HUDEP-2 (cell line): ENCODE data around the gene NFATC1.

Experiments
- DNase-seq, 76 experiments: peaks; one replicate each; lab custom pipeline; 2025; ENCODE audit not compliant: unreplicated experiment in 76 of 76; lab: John Stamatoyannopoulos, UW

NFATC1 gene

GRCh38 chr18:79542876-79543750, 147.4 kb downstream of the NFATC1 start:
- no peak for DNase-seq

DNA sequence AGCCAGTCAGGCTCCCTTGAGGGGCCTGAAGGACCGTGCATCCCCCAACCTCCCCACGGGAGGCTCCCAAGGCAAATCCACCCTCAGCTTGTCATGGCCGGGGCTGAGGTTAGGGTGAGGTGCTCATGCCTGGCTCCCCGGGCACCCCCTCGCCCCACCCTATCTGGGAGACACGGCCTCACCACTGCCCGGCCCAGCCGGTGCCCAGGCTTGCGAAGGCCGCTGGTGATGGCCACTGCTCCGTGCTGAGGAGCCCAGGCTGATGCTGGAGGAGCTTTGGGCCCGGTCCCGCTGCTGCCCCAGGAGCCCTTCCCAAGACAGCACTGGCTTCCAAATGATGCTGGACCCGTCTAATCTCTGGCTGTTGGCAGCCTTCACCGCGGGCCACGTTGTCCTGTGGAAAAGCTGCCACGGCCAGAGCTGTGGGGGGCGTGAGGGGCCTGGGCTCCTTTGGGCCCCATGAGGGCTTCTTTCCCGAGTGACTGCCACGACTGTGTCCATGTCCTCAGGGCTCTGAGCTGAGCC, 148.2 kb downstream of the NFATC1 start:
- DNase-seq: no peak

GRCh38 chr18:79544386-79544963, 148.7 kb downstream of the NFATC1 start:
- DNase-seq: no peak

DNA sequence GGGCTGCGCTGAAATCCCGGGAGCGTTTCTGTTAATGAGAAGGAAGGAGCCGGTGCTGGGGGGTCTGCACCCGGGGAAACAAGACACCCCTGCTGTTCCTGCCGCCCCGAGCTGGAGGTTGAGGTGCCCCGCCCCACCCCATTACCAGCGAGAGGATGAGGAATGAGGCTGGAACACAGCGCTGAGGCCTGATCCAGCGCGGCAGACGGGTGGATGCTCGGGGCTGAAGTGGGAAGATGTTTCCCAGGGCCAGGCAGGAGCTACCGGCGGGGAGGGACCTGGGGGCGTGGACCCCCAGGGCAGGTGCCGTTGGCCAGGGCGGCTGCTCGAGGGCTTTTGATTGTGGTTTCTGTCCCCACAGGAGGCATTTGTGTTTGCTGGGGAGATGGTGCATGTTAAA, 149.5 kb downstream of the NFATC1 start:
- DNase-seq: no peak

DNA sequence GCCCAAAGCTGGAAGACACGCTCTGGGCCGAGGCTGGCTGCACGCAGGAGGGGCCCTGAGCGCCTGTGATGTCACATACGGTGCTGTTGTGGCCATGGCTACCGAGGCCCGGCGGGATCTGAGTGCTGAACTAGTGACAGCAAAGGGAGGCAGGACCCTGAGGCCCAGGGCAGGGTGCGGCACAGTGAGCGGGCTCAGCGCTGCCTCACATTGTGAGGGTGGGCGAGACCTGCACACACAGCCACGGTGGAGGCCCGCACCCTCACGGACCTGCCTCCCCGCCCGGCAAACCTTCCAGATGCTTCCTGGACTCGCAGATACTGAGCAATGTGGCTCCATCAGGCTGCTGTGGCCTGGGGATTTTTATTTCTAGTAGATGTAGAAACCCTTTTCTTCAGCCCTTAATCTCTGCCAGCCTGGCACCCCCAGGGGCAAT, 150.0 kb downstream of the NFATC1 start:
- DNase-seq: no peak

- DNase-seq: no peak
Measured at GRCh38 chr18:79546781-79547272, 151.1 kb downstream of the NFATC1 start.

- no peak for DNase-seq
Measured at GRCh38 chr18:79547413-79548076, 151.8 kb downstream of the NFATC1 start.

GRCh38 chr18:79548077-79548450, 152.3 kb downstream of the NFATC1 start:
- DNase-seq: no peak

- no peak for DNase-seq
Measured at GRCh38 chr18:79548621-79548985, 152.9 kb downstream of the NFATC1 start.

DNA sequence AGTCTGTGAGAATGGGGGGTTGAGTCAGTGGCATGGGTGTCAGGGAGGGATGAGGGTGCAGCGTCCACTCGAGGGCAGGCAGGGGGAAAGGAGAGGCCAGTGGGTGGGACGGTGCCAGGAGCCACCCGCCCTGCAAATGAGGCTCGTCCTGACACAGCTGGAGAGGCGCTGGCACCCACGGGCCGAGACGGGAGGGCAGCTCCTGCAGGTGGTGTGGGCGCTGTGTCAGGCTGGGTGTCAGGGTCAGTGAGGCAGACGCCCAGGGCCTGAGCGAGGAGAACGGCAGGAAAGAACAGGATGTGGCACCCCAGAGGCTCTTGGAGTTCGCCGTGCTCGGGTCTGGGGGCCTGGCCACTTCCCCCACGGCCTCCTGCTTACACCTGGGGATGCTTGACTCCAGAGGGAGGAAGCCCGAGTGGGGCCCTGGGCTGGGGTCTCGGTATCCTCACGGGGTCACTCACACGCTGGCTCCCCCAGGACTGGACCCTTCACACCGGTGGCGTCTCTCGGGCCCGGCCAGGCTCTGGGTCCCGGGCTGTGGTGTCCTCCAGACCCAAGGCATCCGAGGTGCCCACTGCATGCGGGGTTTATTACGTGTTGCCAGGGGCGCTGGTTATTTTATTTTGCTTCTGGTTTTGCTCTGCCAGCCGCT, 153.4 kb downstream of the NFATC1 start:
- DNase-seq: no peak

DNA sequence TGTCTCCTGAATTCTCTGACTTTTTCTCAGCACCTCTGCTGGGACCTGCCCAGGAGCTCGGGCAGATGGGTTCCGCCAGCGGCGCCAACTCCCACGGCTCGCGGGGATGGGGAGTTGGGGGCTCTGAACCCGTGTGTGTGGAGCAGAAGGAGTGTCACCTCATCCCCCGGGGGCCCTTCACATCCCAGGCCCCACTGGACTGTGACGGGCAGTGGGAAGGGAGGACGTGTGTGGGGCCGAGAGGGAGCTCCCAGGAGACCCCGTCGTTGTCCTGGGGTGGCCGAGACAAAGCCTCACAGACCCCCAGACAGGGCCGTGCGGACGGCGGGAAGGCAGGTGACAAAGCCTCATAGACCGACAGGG, 153.9 kb downstream of the NFATC1 start:
- DNase-seq: no peak

GRCh38 chr18:79552140-79552631, 156.5 kb downstream of the NFATC1 start:
- no peak for DNase-seq

GRCh38 chr18:79552696-79553095, 157.0 kb downstream of the NFATC1 start:
- DNase-seq: no peak

DNA sequence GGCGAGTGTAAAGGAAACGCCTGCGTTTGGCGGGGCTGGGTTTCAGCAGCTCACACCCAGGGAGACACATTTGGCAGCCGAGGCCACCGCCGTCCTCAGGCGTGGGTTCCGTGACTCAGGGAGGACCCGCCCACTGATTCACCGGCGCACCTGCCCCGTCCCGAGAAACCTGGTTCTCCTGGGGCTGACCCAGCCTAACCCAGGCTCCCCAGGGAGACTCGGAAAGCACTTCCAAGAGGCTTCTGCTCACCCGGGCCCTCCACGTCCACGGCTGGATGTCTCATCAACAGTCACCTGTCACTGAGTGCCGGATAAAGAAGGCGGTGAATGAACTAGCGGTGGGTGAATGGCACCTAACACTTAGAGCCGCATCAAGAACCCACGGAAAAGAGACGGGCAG, 157.4 kb downstream of the NFATC1 start:
- DNase-seq: no peak

- no peak for DNase-seq
Measured at GRCh38 chr18:79553696-79554095, 158.0 kb downstream of the NFATC1 start.

DNA sequence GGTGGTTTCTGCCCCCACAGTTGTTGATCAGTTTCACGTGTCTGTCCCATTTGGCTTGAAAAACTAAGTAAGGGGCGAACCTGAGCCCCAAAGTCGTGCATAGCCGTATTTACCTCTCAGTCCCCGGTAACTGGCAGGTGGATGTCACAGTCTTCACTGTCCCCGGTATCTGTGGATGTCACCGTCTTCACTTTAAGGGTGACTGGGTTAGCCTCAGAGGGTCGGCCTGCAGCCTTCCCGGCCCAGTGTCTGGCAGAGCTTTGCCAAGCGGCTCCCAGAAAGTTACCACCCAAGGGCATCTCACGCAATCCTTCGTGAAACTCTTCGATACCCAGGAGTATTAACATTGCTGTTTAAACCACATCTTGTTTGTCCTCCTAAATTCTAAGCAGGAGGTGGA, 158.6 kb downstream of the NFATC1 start:
- DNase-seq: no peak

GRCh38 chr18:79554945-79555645, 159.4 kb downstream of the NFATC1 start:
- no peak for DNase-seq

- DNase-seq: no peak
Measured at GRCh38 chr18:79555885-79556284, 160.2 kb downstream of the NFATC1 start.

- DNase-seq: no peak
Measured at GRCh38 chr18:79556829-79557585, 161.3 kb downstream of the NFATC1 start.
